NCI-H510A treated with DMSO at 0.1 percent for 48 hours (cell line): ENCODE measurements around the gene PMM1.
"Not testable (repeated sequence)": the region's sequence is repeated elsewhere in the genome, so short reads cannot be mapped to it uniquely, and the experiment has no call there.

Experiments used
- DNase-seq: peaks from one replicate; lab custom pipeline; 2025; lab: John Stamatoyannopoulos, UW

Gene PMM1

DNA sequence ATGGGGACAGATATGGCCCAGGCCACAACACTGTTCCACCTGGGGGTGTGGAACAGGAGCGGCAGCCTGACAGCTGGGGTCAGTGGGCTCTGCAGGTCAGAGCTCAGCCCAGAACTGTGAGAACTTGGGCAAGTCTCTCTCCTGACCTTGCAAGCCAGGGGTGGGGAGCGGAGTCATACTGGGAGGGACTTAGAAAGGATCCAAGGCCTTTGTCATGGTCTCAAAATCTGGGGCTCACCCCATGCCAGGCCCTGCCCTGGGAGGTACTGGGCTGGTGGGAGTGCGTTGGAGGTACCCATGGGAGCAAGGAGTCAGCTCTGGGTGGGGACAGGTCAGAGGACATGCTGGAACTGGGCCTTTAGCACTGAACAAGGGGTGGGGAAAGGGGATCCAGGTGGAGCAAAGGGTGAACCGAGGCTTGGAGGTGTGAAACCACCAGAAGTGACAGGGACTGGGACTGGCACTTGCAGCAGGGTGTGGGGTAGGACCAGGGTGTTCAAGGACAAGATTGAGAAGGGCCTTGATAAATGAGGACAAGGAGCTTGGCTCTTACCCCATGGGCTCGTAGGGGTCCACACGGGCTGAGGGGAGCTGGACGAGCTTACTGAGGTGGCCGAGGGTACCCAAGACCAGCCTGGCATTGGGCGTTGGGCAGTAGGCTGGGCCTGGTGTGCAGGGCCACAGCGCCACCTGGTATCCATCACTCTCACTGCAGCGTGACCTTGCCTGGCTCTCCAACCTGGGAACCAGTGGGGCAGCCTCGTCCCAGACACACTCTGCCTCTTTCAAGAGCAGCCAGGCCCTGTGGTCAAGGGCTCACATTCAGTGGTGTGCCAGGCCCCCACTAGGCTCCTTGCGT is 7.4 kb upstream of the PMM1 start:
- peak; percentile 56 for DNase-seq

DNA sequence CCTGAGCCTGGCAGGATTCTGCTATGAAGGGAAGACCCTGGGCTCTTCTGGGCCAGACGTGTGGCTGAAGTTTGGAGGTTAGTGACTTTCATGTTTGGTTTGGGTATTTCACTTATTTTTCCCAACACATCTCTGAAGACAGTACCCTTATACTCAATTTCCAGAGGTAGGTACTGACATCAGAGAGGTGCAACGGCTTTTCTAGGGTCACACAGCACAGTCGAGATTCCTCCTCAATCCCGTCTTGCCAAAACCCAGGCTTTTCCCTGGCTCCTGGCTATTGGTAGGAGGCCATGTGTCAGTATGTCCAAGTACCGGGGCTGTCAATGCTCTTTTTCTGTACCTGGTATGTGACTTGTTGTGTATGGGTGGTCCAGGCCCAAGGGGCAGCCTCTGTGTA is 6.1 kb upstream of the PMM1 start:
- no peak for DNase-seq

DNA sequence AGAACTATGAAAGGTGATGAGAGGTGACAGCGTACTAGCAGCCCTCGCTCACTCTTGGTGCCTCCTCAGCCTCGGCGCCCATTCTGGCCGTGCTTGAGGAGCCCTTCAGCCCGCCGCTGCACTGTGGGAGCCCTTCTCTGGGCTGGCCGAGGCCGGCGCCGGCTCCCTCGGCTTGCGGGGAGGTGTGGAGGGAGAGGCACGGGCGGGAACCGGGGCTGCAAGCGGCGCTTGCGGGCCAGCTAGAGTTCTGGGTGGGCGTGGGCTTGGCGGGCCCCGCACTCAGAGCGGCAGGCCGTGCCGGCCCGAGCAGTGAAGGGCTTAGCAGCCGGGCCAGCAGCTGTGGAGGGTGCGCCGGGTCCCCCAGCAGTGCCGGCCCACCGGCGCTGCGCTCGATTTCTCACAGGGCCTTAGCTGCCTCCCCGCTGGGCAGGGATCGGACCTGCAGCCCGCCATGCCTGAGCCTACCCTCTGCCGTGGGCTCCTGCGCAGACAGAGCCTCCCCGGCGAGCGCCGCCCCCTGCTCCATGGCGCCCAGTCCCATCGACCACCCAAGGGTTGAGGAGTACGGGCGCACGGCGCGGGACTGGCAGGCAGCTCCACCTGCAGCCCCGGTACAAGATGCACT is 3.8 kb upstream of the PMM1 start:
- not testable (repeated sequence) for DNase-seq

DNA sequence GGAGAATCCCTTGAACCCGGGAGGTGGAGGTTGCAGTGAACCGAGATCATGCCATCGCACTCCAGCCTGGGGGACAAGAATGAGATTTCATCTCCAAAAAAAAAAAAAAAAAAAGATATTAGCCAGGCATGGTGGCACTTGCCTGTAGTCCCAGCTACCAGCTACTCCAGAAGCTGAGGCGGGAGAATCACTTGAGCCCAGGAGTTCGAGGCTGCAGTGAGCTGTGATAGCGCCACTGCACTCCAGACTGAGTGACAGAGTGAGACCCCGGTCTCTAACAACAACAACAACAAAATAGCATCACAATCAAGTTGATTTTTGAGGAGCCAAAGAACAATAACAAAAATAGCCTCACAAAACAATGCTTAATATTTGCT is 2.3 kb downstream of the PMM1 start:
- DNase-seq = no peak

DNA sequence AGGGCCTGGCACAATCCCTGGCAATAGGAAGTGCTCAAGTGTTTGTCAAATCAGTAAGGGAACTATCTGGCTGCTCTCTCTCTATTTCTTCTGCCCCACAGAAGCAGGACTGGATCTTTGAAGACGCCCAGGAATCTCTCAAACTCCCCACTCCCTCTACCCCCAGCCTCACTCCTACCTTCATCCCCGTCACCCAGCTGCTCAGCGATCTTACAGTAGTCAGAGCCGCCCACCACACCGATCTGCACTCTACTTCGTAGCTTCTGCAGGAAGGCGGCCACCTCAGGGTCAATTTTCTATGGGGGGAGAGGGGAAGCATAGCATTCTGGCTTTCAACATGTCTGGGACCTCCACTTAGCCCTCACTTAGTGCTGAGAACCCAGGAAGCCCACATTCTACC is 3.7 kb downstream of the PMM1 start:
- DNase-seq = no peak

DNA sequence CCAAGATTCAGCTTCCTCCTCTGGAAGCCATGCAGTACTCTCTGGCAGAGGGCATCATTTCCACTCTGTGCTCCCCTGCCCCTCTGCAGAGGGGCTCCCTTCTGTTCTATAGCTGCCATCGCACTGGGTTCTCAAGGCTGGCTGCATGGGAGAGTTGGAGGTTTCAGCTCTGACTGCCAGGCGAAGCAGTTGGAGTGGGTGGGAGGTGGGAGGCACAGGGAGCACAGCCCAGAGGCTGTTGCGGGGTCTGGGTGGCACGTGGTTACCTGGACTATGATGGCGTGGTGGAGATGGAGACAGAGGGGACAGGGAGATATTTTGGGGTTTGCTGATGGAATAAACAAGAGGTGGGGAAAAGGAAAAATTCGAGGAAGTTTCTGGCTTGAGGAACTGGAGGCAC is 4.8 kb downstream of the PMM1 start:
- DNase-seq = no peak

DNA sequence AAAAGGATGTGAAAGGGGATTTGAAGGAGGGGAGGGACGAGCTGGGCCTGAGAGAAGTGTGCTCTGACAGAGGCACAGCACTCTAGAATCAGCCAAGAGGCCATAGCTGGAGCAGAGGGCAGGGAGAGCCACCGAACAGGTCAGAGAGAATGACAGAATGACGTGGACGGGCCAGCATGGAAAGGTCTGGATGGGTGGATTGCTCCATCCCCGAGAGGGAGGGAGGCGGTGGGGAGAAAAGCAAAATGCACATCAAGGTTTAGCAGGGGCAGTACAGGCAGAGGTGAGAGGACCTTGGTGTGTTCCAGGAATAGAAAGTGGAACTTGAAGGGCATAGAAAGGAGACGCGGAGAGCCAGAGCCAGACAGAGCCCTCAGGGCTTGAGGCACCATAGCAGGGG is 6.9 kb downstream of the PMM1 start:
- DNase-seq = no peak

DNA sequence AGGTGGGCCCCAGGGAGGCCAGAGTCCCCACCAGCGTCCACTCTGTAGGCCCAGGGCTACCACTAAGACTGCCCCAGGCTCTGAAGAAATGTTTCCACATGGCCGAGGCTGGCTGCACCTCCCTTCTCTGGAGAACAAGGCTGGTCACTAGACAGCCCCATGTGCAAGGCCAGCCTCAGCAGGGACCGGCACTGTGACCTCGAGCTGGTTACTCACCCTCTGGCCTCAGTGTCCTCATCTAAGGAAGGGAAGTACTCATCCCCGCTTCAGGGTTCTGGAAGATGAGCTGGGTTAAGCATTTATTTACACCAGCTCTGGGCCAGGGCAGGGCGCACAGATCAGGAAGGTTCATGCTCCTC is 9.7 kb downstream of the PMM1 start:
- DNase-seq = no peak

DNA sequence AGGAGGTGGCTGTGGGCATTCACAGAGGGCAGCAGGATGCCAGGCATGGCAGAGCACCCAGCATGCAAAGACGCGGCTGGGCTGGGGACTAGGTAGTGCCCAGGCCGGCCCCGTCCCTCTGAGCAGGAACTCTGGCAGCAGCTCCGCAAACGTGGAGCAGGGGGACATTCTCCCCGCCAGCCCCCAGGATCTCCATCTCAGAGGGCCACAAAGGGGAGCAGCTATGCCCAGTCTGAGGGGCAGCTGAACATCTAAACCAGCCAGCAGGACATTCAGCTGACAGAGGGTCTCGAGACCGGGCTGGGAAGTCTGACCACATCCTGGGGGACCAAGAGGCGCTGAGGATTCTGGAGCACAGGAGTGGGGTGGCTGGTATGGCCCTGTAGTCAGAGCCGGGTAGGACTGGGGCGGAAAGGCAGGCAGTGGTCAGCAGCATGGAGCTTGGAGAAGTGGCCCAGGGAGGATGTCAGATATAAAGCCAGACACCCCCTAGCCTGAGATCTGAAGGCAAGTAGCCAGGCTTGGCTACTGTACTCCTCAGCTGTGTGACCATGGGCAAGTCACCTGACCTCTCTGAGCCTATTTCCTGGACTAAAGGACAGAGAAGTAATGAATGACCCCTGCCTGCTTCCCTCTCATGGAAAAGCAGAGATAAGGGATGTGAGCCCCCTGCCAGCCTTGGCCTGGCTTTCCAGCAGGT is 10.2 kb downstream of the PMM1 start:
- no peak for DNase-seq

DNA sequence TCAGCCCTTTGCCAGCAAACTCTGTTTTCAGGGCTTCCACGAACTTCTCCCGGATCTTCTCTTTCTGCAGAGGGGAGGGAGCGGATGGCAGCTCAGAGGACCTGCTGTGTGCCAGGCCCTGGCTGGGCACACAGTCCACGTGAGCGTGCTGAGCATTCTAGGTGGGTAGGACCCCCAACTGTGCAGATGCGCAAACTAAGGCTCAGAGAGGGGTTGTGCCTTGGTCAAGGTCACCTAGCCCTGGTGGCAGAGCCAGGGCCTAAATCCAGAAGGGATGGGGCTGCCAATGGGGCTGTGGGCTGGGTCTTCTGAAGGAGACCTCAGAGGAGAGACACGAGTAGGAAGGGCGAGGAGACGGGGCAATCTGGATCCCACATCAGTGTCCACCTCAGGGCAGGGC is 10.8 kb downstream of the PMM1 start:
- DNase-seq = no peak

DNA sequence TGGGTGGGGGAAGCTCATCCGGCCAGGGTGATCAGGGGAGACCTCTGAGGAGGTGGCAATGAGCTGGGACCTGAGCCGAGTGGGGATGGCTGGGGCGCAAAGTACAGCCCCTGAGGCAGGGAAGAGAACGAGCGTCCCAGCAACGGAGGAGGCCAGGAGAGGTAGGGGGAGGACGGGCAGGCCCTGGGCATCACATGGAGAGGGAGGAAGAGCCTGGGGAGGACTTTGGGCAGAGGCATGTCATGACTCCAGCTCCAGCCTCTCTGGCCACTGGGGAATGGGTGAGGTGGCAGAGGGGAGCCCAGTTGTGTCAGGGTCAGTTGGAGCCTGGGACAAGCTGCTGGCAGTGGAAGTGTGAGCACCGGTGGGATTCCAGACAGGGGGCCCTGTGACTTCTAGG is 11.5 kb downstream of the PMM1 start:
- DNase-seq = no peak

DNA sequence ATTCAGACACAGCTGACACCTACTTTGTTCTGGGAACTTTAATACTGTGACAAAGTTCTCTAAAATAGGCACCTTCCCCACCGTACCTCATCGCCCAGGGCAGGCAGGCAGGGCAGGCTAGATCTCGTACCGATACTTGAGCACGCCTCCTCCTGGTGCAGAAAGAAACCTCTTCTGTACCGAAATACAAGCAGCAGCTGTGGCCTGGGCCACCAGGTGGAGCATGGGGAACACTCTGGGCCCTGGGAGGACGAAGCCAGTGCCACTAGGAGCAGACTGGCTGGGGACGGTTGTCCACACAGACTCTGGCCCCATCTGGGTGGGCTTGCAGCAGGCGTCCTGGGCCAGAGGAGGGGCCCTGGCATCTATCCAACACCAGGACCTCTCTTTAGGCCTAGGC is 12.8 kb downstream of the PMM1 start:
- DNase-seq = no peak

DNA sequence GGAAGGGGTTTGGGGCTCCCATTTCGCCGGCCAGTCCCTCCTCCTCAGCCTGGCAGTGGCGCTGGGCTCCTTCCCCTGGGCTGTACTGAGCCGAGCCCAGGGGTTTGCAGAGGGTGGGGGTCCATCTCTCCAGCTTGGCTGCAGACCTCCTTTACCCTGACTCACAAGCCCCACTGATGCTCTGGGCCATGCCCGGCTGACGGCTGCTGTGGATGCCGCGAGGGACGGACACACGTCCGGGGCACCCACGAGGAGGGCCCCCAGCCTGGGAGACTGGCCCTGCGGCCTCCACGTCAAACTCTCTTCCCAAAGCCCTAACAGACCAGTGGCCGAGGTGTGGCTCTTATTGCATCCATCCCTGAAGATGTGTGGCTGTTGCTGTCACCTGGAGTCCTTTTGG is 14.1 kb downstream of the PMM1 start:
- DNase-seq = no peak

DNA sequence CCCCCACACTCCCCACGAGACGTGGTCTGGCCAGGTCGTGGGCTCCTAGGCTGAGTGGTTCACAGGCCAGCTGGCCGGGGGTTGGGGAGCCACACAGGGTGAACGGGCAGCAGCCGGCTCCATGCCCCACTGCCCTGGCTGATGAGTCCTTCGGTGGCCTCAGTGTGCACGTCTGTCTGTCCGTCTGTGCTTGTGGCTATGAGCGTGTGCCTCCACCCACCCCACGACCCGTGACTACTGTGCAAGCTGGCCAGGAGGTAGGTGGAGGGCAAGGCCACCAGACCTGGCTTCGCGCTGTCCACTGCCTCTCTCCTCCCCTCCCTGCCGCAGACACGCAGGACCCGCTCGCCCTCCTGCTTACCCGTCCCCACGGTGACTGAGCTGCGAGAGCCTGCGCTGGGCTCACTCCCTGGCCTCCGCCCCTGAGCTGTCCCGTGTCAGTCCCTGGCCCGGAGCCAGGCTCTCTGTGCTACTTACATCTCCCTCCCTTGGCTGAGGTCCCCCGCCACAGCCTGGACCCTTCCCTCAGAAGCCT is 14.7 kb downstream of the PMM1 start:
- no peak for DNase-seq

DNA sequence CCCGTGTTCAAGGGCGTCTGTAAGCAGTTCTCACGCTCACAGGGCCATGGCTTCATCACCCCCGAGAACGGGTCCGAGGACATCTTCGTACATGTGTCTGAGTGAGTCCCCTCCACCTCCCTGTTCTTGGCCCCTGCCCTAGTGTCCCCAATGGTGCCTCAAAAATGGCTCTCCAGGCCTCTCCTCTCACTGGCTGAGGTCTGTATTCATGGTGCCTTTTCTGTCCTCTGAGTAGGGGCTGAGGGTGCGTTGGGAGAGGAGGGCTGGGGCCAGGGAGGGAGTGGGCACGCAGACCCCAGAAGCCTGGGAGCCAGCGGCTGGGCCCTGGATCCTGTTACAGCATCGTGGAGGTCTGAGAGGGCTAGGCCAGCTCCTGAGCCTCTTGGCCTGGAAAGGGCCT is 16.0 kb downstream of the PMM1 start:
- no peak for DNase-seq

DNA sequence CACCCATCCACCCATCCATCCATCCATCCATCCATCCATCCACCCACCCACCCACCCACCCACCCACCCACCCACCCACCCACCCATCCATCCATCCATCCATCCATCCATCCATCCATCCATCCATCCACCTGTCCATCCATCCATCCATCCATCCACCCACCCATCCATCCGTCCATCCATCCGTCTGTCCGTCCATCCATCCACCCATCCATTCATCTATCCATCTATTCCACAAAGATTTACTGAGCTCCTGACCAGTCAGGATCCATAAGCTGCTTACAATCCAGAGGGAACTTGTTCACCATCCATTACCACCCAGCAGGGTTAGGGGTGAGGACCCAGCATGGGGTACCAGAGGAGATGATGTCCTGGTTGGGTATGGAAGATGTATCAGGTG is 17.3 kb downstream of the PMM1 start:
- DNase-seq = not testable (repeated sequence)

DNA sequence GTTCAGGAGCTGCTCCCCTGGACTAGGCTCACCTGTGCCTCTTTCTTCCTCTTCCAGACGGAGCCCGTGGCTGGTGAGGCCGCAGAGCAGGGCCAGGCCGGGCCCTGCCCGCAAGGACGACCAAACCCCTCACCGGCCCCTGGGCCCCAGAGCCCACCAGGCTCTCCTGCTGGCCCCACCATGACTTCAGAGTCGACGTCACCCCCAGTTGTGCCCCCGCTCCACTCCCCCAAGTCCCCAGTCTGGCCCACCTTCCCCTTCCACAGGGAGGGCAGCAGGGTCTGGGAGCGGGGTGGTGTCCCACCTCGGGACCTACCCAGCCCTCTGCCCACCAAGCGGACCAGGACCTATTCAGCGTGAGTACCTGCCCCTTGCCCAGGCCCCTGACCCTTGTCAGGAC is 17.9 kb downstream of the PMM1 start:
- no peak for DNase-seq

DNA sequence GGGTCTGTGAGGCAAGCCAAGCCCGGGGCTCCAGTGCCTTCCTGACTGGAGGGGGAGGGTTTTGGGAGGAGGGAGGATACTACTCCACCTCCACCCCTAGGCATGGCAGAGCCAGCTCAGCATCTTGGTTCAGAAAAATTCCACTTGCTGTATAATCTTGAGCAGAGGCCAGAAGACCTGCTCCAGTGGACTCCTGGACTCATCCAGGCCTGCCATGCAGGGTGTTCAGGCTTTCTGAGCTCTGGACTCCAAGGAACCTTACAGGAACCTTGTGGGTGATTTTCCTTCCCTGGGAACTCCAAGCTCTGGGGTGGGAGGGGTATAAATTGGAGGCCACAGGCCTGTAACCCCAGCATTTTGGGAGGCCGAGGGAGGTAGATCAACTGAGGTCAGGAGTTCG is 19.4 kb downstream of the PMM1 start:
- no peak for DNase-seq

DNA sequence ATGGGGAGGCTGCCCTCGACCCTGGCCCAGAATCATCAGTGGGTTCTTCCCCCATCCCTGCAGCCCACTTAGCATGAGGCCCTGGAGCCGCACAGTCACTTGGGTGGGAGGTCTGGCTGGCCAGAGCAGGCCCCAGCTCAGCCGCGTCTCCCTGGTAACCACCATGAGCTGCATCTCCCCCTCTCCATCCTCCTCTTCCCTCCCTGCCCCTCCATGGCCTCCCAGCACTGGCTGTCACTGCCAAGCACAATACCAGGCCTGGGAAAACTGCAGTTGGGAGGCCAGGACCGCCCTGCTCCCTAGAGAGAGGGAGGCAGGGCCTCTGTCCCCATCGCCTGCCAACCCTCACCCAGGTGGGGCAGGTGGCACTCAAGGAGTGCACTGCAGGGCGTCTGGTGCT is 20.8 kb downstream of the PMM1 start:
- no peak for DNase-seq

DNA sequence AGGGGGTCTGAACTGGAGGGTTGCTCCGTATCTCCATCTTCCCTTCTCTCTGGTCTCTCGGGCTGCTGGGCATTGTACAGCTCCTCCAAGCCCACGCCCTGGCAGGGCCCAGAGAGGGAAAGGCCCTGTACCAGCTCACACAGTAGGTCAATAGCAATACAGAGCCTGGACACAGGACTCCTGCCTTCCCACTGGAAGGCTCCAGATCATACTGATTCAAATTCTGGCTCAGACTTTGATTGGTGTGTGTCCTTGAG is 22.2 kb downstream of the PMM1 start:
- no peak for DNase-seq

DNA sequence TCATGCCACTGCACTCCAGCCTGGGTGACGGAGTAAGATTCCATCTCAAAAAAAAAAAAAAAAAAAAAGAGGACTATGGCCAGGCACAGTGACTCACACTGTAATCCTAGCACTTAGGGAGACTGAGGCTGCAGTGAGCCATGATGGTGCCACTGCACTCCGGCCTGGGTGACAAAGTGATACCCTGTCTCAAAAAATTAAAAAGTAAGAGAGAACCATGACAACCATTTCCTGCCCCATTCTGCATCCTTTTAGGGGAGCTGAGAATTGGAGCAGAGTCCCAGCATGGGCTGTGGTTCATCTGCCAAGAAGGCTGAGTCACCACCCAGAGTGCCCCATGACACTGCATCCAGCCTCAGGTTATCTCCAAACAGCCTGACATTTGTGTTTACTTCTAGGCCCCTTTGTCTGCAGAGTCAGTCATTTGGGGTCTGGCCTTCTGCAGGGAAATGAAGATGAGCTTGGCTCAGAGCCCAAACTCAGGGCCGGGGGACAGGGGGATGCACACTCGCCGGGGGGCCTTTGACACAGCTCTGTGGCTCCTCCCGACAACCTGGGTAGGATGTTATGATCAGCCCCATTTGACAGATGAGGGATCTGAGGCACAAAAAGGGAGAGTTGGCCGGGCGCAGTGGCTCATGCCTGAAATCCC is 24.1 kb downstream of the PMM1 start:
- no peak for DNase-seq

DNA sequence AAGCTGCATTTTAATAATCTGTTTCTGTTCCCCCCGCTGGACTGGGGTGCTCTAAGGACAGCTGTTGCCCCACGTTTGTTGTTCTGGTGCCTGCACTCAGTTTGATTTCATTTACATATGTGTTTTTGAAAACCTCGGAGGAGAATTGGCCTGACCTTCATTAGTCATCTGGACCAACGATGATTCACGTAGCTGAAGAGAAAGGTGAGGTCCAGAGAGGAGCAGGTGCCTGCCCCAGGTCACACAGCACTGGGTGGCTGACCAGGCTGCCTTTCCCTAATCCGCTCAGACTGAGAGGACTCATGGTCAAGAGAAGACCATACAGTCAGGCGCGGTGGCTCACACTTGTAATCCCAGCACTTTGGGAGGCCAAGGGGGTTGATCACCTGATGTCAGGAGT is 25.1 kb downstream of the PMM1 start:
- DNase-seq = no peak
